Left renal pelvis (tissue), 4 donors: Measurements from ENCODE around the gene IMPDH2. TPM values are rescaled to one million over a fixed set of nuclear protein-coding genes. Genes with fewer than 3 reads are reported as not detected.

Experiments used
- DNase-seq, 4 donors: peaks; one replicate each; pipeline ENCODE4 v3.0.0-alpha.2; 2013; ENCODE audit warnings: low read depth in 4 of 4, low spot score in 3 of 4
- polyA plus RNA-seq, 4 donors: library from polyadenylated mRNA; unstranded; fragments of 120-200 nt; gene quantifications; one replicate each; pipeline ENCODE4 v1.2.1, GENCODE V29; 2013; ENCODE audit not compliant: insufficient read length in 4 of 4

IMPDH2 gene
- polyA plus RNA-seq, 4 donors: 196 to 228 (median 222) TPM

GRCh38 chr3:49007068-49007770, 22.0 kb downstream of the IMPDH2 start, which contains the start of gene WDR6:
TSS of gene WDR6 (plus strand) at chr3:49007391. CDS start at chr3:49007432, 41 bp downstream.
- peak; percentile 87 to 94 (median 92) for DNase-seq

- DNase-seq: no peak
Observed at GRCh38 chr3:49006408-49007067, 22.7 kb downstream of the IMPDH2 start.

GRCh38 chr3:49005998-49006397, 23.2 kb downstream of the IMPDH2 start:
- DNase-seq: no peak

GRCh38 chr3:49005303-49005680, 23.9 kb downstream of the IMPDH2 start:
- no peak for DNase-seq

GRCh38 chr3:49004352-49005302, 24.6 kb downstream of the IMPDH2 start:
- no peak for DNase-seq

GRCh38 chr3:49001155-49001554, 28.0 kb downstream of the IMPDH2 start:
- DNase-seq: no peak

GRCh38 chr3:48999085-48999858, 29.9 kb downstream of the IMPDH2 start:
- DNase-seq: no peak

GRCh38 chr3:48997714-48998637, 31.2 kb downstream of the IMPDH2 start:
- DNase-seq: no peak

- DNase-seq: no peak
Observed at GRCh38 chr3:48997102-48997635, 32.0 kb downstream of the IMPDH2 start.

GRCh38 chr3:48996640-48997039, 32.6 kb downstream of the IMPDH2 start:
- DNase-seq: no peak

GRCh38 chr3:48993834-48994233, 35.4 kb downstream of the IMPDH2 start:
- no peak for DNase-seq

GRCh38 chr3:48991851-48992545, 37.2 kb downstream of the IMPDH2 start:
- no peak for DNase-seq

- no peak for DNase-seq
Observed at GRCh38 chr3:48990636-48991469, 38.3 kb downstream of the IMPDH2 start.

- peak; percentile 71 to 85 (median 72) for DNase-seq
Observed at GRCh38 chr3:48989796-48990635, 39.2 kb downstream of the IMPDH2 start, which contains the start of gene P4HTM. TSS of gene P4HTM (plus strand) at chr3:48990241. CDS start at chr3:48990257, 16 bp downstream.

- no peak for DNase-seq
Observed at GRCh38 chr3:48989126-48989795, 39.9 kb downstream of the IMPDH2 start.

GRCh38 chr3:48985831-48986376, 43.3 kb downstream of the IMPDH2 start:
- no peak for DNase-seq
